NCI-H2227 treated with DMSO at 0.1 percent for 48 hours (cell line): Measurements from ENCODE around the gene EPHB4.

Source experiments
- DNase-seq: peaks from one replicate; lab custom pipeline; 2025; lab: John Stamatoyannopoulos, UW

The EPHB4 gene

DNA sequence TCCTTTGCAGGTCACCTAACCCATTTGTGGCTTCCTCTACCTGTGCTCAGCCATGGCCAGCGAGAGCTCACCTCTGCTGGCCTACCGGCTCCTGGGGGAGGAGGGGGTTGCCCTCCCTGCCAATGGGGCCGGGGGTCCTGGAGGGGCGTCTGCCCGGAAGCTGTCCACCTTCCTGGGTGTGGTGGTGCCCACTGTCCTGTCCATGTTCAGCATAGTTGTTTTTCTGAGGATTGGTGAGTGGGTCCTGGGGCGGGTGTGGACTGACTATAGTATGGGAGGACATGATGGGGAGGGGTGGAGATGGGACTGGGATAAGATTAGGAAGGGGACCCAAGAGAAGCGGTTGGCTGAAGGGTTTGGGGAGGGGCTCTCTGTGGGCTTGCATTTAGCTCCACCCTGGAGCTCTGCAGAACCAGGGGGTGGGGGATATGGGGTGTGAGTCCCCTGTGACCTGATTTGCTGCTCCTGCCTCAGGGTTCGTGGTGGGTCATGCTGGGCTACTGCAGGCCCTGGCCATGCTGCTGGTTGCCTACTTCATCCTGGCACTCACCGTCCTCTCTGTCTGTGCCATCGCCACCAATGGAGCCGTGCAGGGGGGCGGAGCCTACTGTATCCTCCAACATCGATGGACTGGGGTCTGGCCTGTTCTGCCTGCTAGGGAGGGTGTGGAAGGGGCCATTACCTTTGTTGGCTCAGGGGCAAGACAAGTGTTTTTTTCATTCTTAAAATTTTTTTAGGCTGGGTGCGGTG, 27.0 kb upstream of the EPHB4 start:
- no peak for DNase-seq

DNA sequence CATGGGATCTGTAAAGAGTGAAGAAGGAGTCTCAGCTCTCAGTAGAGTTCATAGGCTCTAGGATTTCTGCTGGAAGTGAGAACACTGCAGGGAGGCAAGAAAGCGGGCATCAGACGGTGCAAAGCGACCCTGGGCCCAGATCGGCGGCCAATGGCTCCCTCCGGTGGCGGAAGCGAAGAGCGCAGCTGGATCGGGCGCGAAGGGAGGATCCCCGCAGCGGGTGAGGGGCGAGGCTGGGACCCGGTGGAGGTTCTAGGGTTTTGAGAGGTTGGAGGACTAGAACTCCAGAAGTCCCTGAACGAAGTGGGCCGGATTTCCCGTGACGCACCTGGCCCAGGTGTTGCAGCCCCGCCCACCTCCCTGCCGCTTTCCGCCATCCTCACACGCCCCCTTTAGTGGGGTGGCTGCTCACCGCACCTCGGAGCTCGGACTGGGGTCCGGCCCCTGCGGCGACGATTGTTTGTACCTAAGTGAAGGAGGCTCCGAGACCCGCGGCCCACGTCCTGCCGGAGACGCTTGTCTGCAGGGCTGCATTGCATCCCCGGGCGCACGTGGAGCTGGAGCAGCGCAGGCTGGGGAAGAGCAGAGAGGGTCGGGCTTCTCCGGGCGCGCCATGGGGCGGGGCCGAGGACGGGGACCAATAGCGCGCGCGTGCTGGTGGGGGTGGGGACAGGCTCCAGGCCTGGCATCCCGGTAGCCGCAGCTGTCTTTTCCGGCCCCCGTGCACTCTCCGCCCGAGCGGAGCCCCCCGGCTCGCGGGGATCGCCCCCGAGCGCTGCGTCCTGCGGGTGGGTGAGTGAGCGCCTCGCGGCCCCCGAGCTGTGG, 24.9 kb upstream of the EPHB4 start, which contains the start of gene SLC12A9:
Gene SLC12A9 (plus strand): TSS at position 666 of the 825 bp plus-strand sequence. CDS start 1,485 bp downstream, outside the sequence.
- peak; percentile 91 for DNase-seq

- no peak for DNase-seq
Measured at GRCh38 chr7:100847360-100847759, 20.0 kb upstream of the EPHB4 start.

- DNase-seq, result no peak
Measured at GRCh38 chr7:100840470-100841100, 13.3 kb upstream of the EPHB4 start.

DNA sequence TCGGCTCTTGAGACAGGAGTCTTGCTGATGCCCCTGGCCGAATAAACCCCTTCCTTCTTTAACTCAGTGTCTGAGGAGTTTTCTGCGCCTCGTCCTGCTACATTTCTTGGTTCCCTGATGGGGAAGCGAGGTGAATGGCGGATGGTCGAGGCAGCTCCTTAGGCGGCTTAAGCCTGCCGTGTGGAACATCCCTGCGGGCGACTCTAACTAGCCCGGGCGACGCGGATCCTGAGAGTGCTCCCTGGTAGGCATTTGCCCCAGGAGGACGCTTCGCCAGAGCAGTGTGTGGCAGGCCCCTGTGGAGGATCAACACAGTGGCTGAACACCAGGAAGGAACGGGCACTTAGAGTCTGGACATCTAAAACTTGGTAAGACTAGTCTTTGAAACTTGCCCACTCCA, 12.0 kb upstream of the EPHB4 start:
- DNase-seq, result no peak

- DNase-seq, result peak; percentile 96
Measured at GRCh38 chr7:100837099-100837836, 9.9 kb upstream of the EPHB4 start.

DNA sequence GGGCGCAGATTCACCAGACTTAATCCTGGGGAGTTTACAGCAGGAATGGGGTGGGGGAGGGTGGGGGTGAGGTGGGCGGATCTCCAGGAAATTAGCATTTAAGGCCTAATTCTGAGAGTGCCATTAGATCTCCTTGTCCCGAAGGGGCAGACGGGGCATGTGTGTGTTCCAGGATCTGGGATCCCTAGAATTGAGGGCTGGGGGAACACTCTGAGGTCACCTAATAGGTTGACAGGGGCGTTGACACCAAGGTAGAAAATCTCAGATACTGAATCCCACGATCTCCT, 9.4 kb upstream of the EPHB4 start:
- peak; percentile 74 for DNase-seq

DNA sequence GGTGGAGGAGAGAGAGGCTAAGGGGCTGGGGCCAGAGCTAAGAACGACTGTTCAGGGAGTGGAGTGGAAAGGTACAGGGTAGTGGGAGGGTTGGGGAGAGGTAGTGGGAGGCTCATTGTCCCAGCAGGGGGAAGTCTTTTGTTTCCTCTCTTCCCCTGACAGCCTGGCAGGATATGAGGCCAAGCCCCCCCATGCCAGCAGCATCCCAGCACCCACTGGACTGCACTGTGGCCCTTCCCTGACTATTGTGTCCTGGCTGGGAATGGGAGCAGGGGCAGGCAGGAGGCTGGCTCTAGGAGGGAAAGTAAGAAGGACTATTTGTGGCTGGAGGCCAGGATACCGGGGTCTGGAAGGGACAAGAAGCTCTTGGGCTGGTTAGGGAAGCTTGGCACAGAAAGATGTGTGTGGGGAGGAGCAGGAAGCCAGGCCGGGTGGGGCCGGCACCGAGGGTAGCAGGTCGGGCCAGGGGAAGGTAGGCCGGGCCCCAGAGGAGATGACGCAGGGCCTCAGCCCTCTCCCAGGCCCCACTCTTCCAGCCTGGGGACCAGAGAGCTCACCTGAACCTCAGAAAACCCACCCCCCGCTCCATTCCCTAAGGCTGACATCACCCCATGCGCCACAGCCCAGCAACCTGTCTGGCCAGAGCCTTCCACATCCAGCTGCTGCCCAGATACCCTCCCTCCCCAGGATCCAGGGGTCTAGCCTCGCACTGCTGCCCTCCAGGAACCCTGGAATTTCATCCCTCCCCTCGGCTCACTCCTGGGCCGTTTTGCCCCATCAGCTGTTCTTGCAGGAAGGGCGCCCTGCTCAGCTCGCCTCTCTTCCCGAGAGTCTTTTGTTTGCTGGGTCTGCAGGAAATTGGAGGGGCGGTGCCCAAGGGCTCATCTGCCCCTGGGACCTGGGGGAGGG, 8.8 kb upstream of the EPHB4 start:
- peak; percentile 78 for DNase-seq

GRCh38 chr7:100832281-100832633, 4.9 kb upstream of the EPHB4 start:
- no peak for DNase-seq

GRCh38 chr7:100830396-100830795, 3.1 kb upstream of the EPHB4 start:
- no peak for DNase-seq

- no peak for DNase-seq
Measured at GRCh38 chr7:100829150-100829716, 1.9 kb upstream of the EPHB4 start.

- no peak for DNase-seq
Measured at GRCh38 chr7:100826514-100827329, 601 bp downstream of the EPHB4 start.

- no peak for DNase-seq
Measured at GRCh38 chr7:100825751-100826513, 1.4 kb downstream of the EPHB4 start.

GRCh38 chr7:100825215-100825671, 2.1 kb downstream of the EPHB4 start:
- DNase-seq, result no peak

- DNase-seq, result no peak
Measured at GRCh38 chr7:100824499-100825214, 2.7 kb downstream of the EPHB4 start.

DNA sequence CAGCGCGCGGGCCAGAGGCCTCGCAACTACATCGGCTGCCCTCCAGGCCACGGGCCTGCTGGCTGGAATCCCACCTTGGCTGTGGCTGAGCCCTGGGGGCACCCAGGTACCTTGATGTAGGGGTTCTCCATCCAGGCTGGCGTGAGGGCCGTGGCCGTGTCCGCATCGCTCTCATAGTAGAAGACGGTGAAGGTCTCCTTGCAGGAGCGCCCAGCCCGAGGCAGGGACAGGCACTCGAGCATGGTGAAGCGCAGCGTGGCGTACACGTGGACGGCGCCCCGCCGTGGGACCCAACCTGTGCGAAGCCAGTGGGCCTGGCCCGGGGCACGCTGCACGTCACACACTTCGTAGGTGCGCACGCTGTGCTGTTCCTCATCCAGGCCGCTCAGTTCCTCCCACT, 3.8 kb downstream of the EPHB4 start:
- DNase-seq, result no peak

- no peak for DNase-seq
Measured at GRCh38 chr7:100823140-100823525, 4.2 kb downstream of the EPHB4 start.
